CD14-positive monocyte (primary cell): ENCODE data around the gene OSBPL10. TPM values are rescaled to one million over a fixed set of nuclear protein-coding genes. Genes with fewer than 3 reads are reported as not detected.

ENCODE experiments used
- DNase-seq, 3 donors: peaks; one replicate each; pipeline ENCODE4 v3.0.0-alpha.2; 2011 to 2022
- H2AFZ ChIP-seq: 2 replicates; pipeline ENCODE4 v1.6.0; 2012; ENCODE audit warnings: mild to moderate bottlenecking, low read depth, low read length, inconsistent platforms; ENCODE audit not compliant: insufficient read depth, poor library complexity, severe bottlenecking
- H3K27ac ChIP-seq, 2 donors: 1 replicate in 1 of 2; 2 replicates in 1 of 2; pipeline ENCODE4 v1.5.1; 2012 to 2013; ENCODE audit warnings: low read length in 2 of 2, control low read depth in 1 of 2, inconsistent platforms in 1 of 2, low read depth in 1 of 2, mild to moderate bottlenecking in 1 of 2
- H3K27me3 ChIP-seq, 2 donors: one replicate each; pipeline versions ENCODE4 v1.6.0 to v1.6.1; 2011 to 2013; ENCODE audit warnings: low read length in 2 of 2; ENCODE audit not compliant: control insufficient read depth in 2 of 2, insufficient read depth in 2 of 2
- H3K36me3 ChIP-seq, 2 donors: replicated peaks in 1 of 2; 1 replicate in 1 of 2; 2 replicates in 1 of 2; pipeline versions ENCODE4 v1.5.1 to v1.6.1; 2012 to 2013; ENCODE audit warnings: low read length in 2 of 2, control low read depth in 1 of 2, inconsistent platforms in 1 of 2, mild to moderate bottlenecking in 1 of 2; ENCODE audit not compliant: insufficient read depth in 2 of 2, control insufficient read depth in 1 of 2
- H3K4me1 ChIP-seq, 2 donors: 1 replicate in 1 of 2; 2 replicates in 1 of 2; pipeline versions ENCODE4 v1.5.1 to v1.6.1; 2012 to 2013; ENCODE audit warnings: low read length in 2 of 2, control low read depth in 1 of 2, inconsistent platforms in 1 of 2, mild to moderate bottlenecking in 1 of 2, moderate library complexity in 1 of 2; ENCODE audit not compliant: insufficient read depth in 2 of 2, control insufficient read depth in 1 of 2
- H3K4me2 ChIP-seq: replicated peaks from 2 replicates; pipeline ENCODE3; 2012; ENCODE audit warnings: low read length, moderate library complexity, mild to moderate bottlenecking; ENCODE audit not compliant: poor library complexity, severe bottlenecking; ENCODE audit errors: extremely low read depth
- H3K4me3 ChIP-seq, 3 experiments: fragments of 200-600 bp in 1 of 3; sonication (generic) in 1 of 3; replicated peaks in 1 of 3; 1 replicate in 2 of 3; 2 replicates in 1 of 3; pipeline ENCODE4 v1.5.1; 2011 to 2013; ENCODE audit warnings: low read length in 3 of 3, mild to moderate bottlenecking in 3 of 3, control low read depth in 2 of 3, low read depth in 2 of 3, inconsistent platforms in 1 of 3, moderate library complexity in 1 of 3
- H3K79me2 ChIP-seq: 2 replicates; pipeline ENCODE4 v1.6.0; 2012; ENCODE audit warnings: mild to moderate bottlenecking, control low read depth, inconsistent platforms, low read length, moderate library complexity; ENCODE audit not compliant: insufficient read depth
- H3K9ac ChIP-seq: 2 replicates; pipeline ENCODE4 v1.6.0; 2017; ENCODE audit warnings: low read length, mild to moderate bottlenecking; ENCODE audit not compliant: insufficient read depth, poor library complexity, severe bottlenecking
- H3K9me3 ChIP-seq, 2 donors: replicated peaks in 1 of 2; 1 replicate in 1 of 2; 2 replicates in 1 of 2; pipeline versions ENCODE4 v1.5.1 to v1.6.1; 2012 to 2013; ENCODE audit warnings: low read length in 2 of 2, control low read depth in 1 of 2; ENCODE audit not compliant: control insufficient read depth in 1 of 2, insufficient read depth in 1 of 2
- H4K20me1 ChIP-seq: 2 replicates; pipeline ENCODE4 v1.6.0; 2012; ENCODE audit warnings: mild to moderate bottlenecking, low read length, control low read depth, moderate library complexity; ENCODE audit not compliant: insufficient read depth
- H3K27ac Mint-ChIP-seq, 7 donors: one replicate each; pipeline ENCODE4 v1.8.0; 2020; ENCODE audit warnings: mild to moderate bottlenecking in 7 of 7, mixed read lengths in 7 of 7, moderate library complexity in 6 of 7, inconsistent platforms in 2 of 7
- H3K27me3 Mint-ChIP-seq, 3 donors: one replicate each; pipeline ENCODE4 v1.8.0; 2021 to 2022; ENCODE audit warnings: low read depth in 3 of 3, mild to moderate bottlenecking in 3 of 3, mixed read lengths in 3 of 3, moderate library complexity in 3 of 3, inconsistent platforms in 1 of 3
- H3K36me3 Mint-ChIP-seq, 2 donors: one replicate each; pipeline ENCODE4 v1.8.0; 2020; ENCODE audit warnings: mixed read lengths in 2 of 2, inconsistent platforms in 1 of 2, mild to moderate bottlenecking in 1 of 2
- H3K4me1 Mint-ChIP-seq: one replicate; pipeline ENCODE4 v1.8.0; 2020; ENCODE audit warnings: mild to moderate bottlenecking, mixed read lengths
- H3K4me3 Mint-ChIP-seq, 2 donors: one replicate each; pipeline ENCODE4 v1.8.0; 2020; ENCODE audit warnings: mild to moderate bottlenecking in 2 of 2, mixed read lengths in 2 of 2, moderate library complexity in 1 of 2
- H3K9me3 Mint-ChIP-seq, 7 donors: one replicate each; pipeline ENCODE4 v1.8.0; 2020 to 2022; ENCODE audit warnings: mixed read lengths in 7 of 7, mild to moderate bottlenecking in 6 of 7, moderate library complexity in 6 of 7, inconsistent platforms in 2 of 7
- CTCF ChIP-seq: fragments of 200-600 bp; IDR thresholded peaks from one replicate; pipeline ENCODE4 v1.8.0; 2022; ENCODE audit warnings: antibody characterized with exemption, mild to moderate bottlenecking
- WGBS: methylation state at CpG from one replicate; pipeline ENCODE4 v1.1.5; 2013; ENCODE audit warnings: missing lambda C conversion rate; ENCODE audit not compliant: insufficient coverage; 5-methylcytosine and 5-hydroxymethylcytosine counted together
- intact Hi-C, 2 donors: fragments of 100-400 bp; cut with micrococcal nuclease; formaldehyde crosslinking; loops; one replicate each; pipeline versions ENCODE4 v1.15.0 to v1.15.1; 2023
- polyA plus RNA-seq, 3 donors: library from polyadenylated mRNA; depleted of rRNA in 1 of 3; unstranded in 2 of 3; stranded (reverse) in 1 of 3; fragments of 300-500 nt in 2 of 3; fragments of >200 nt in 1 of 3; fragmentation: Illumina TruSeq in 2 of 3; gene quantifications; 1 replicate in 2 of 3; 2 replicates in 1 of 3; pipeline ENCODE4 v1.2.3, GENCODE V29; 2012 to 2021

Gene OSBPL10
- polyA plus RNA-seq, 3 donors: 0.03 TPM; not detected in 2

GRCh38 chr3:31971607-31972006 is 9.5 kb downstream of the OSBPL10 start:
- peaks cover 4 to 5% (median 5%) of the 10 kb centered on the region in 3 donors for H3K27me3 Mint-ChIP-seq
- no peak overlapping the region for H3K4me2 ChIP-seq
- H3K36me3 ChIP-seq: no peaks in the 10 kb centered on the region
- no peak overlapping the region for H2AFZ ChIP-seq
- H3K27ac ChIP-seq: no peak overlapping the region
- TF ChIP-seq CTCF: no peak
- DNase-seq: no peak
- H3K4me3 ChIP-seq: no peak overlapping the region
- peaks cover 0 to 3% (median 0%) of the 10 kb centered on the region in 7 donors for H3K9me3 Mint-ChIP-seq
- H3K36me3 Mint-ChIP-seq: no peaks in the 10 kb centered on the region
- no peak overlapping the region for H3K27ac Mint-ChIP-seq
- no peaks in the 10 kb centered on the region for H3K4me1 ChIP-seq
- no peak overlapping the region for H3K9ac ChIP-seq
- no peaks in the 10 kb centered on the region for H3K4me1 Mint-ChIP-seq
- no peaks in the 10 kb centered on the region for H4K20me1 ChIP-seq
- H3K79me2 ChIP-seq: no peaks in the 10 kb centered on the region
- H3K9me3 ChIP-seq: no peaks in the 10 kb centered on the region
- H3K27me3 ChIP-seq: no peaks in the 10 kb centered on the region
- H3K4me3 Mint-ChIP-seq: no peak overlapping the region
- WGBS: 100% methylated on average over 1 of the region's 3 CpGs
- intact Hi-C loops: no loop called here

GRCh38 chr3:31968927-31969418 is 12.1 kb downstream of the OSBPL10 start:
- H3K9me3 Mint-ChIP-seq: peaks cover 0 to 2% (median 0%) of the 10 kb centered on the region in 7 donors
- no peak for TF ChIP-seq CTCF
- Histone ChIP-seq H2AFZ (no peak overlapping the region), H3K9me3 (no peaks in the 10 kb centered on the region), H3K4me2 (no peak overlapping the region), H3K4me1 (no peaks in the 10 kb centered on the region), H3K36me3 (no peaks in the 10 kb centered on the region), H3K27ac (no peak overlapping the region), H3K27me3 (no peaks in the 10 kb centered on the region), H3K9ac (no peak overlapping the region), H3K4me3 (no peak overlapping the region), H4K20me1 (no peaks in the 10 kb centered on the region), H3K79me2 (no peaks in the 10 kb centered on the region)
- intact Hi-C loops: no loop called here
- H3K27ac Mint-ChIP-seq: no peak overlapping the region
- peaks cover 4 to 7% (median 4%) of the 10 kb centered on the region in 3 donors for H3K27me3 Mint-ChIP-seq
- no peak overlapping the region for H3K4me3 Mint-ChIP-seq
- 100% methylated on average over 1 of the region's 6 CpGs for WGBS
- no peak for DNase-seq
- H3K36me3 Mint-ChIP-seq: no peaks in the 10 kb centered on the region
- H3K4me1 Mint-ChIP-seq: no peaks in the 10 kb centered on the region
